Kidney epithelial cell (primary cell): Measurements from ENCODE around the gene TEN1. TPM values are rescaled to one million over a fixed set of nuclear protein-coding genes. Genes with fewer than 3 reads are reported as not detected.

Experiments used
- DNase-seq: peaks from one replicate; pipeline ENCODE4 v3.0.0-alpha.2; 2010; ENCODE audit warnings: low read depth
- H3K27me3 ChIP-seq: 2 replicates; pipeline ENCODE4 v1.6.0; 2011; ENCODE audit warnings: low read length; ENCODE audit not compliant: control insufficient read depth, insufficient read depth
- H3K36me3 ChIP-seq: 2 replicates; pipeline ENCODE4 v1.5.1; 2011; ENCODE audit warnings: low read length; ENCODE audit not compliant: control insufficient read depth, insufficient read depth
- H3K4me3 ChIP-seq: 2 replicates; pipeline ENCODE4 v1.5.1; 2011; ENCODE audit warnings: low read depth, mild to moderate bottlenecking, control low read depth, low read length
- CTCF ChIP-seq: IDR thresholded peaks from 2 replicates; pipeline ENCODE4 v1.5.1; 2011; ENCODE audit warnings: mild to moderate bottlenecking, moderate library complexity, low read length, control low read depth, inconsistent platforms; ENCODE audit not compliant: insufficient read depth, poor library complexity, severe bottlenecking
- total RNA-seq: library from RNA; depleted of rRNA; stranded (reverse); fragments of >200 nt; gene quantifications from 2 replicates; pipeline ENCODE4 v1.2.3, GENCODE V29; 2015

Gene TEN1
- total RNA-seq, 1 donor from 2014 or later: 28.9 TPM

- DNase-seq: no peak
- Histone ChIP-seq H3K27me3 (no peaks in the 10 kb centered on the region), H3K36me3 (peaks cover 5% of the 10 kb centered on the region), H3K4me3 (no peak overlapping the region)
- TF ChIP-seq CTCF: no peak
Observed at GRCh38 chr17:76048025-76048605, 69.1 kb downstream of the TEN1 start.

- Histone ChIP-seq H3K4me3 (no peak overlapping the region), H3K36me3 (peaks cover 6% of the 10 kb centered on the region), H3K27me3 (no peaks in the 10 kb centered on the region)
- DNase-seq: no peak
- no peak for TF ChIP-seq CTCF
Observed at GRCh38 chr17:76048711-76049110, 69.7 kb downstream of the TEN1 start.

- Histone ChIP-seq H3K27me3 (no peaks in the 10 kb centered on the region), H3K4me3 (no peak overlapping the region), H3K36me3 (peaks cover 6% of the 10 kb centered on the region)
- no peak for DNase-seq
- TF ChIP-seq CTCF: no peak
Observed at GRCh38 chr17:76049239-76049638, 70.2 kb downstream of the TEN1 start.

DNA sequence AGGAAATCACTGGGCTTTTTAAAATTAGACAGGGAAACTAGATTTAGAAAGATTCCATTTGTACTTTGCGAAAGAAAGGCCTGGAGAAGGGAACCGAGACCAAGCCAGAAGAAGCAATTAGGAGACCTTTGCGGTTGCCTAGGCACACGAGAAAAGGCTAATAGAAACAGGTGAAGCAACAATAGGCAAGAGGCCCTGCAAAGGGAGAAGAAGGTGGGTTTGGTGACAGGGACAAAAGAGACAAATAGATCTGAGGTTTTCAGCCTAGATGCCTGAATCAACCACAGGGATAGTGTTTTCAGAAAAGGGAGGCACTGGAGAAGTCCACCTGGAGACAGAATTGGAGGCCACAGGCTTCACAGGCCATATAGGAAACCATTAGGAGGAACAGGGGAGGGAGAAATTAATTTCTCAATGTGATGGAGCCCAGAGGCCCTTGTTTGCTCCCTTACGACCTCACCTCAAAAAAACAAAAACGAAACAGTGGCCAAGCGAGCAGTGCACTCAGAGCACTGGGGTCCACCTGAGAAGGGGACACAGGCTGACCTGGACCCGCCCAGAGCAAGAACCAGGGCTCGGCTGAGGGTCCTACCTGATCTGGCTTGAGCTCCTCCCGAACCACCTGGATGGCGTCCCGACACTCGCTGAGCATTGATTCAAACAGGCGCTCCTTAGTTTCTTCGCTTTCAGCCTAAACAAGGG, 70.9 kb downstream of the TEN1 start:
- no peak overlapping the region for H3K4me3 ChIP-seq
- no peak for TF ChIP-seq CTCF
- peaks cover 6% of the 10 kb centered on the region for H3K36me3 ChIP-seq
- H3K27me3 ChIP-seq: no peaks in the 10 kb centered on the region
- DNase-seq: no peak

Other genes with a start within 250 kb of the TEN1 start
- 18.7 and 21.2 TPM in 2 replicates for gene GALK1, start 214.0 kb upstream of the TEN1 start, total RNA-seq
- 18.6 and 23.7 TPM in 2 replicates for gene UNK, start 194.4 kb upstream of the TEN1 start, total RNA-seq
- gene UNC13D, start 134.8 kb upstream of the TEN1 start, total RNA-seq: 14.0 and 17.9 TPM in 2 replicates
- 93.3 and 105 TPM in 2 replicates for gene WBP2, start 123.9 kb upstream of the TEN1 start, total RNA-seq
- gene TRIM47, start 100.7 kb upstream of the TEN1 start, total RNA-seq: 56.5 and 75.8 TPM in 2 replicates
- gene TRIM65, start 82.3 kb upstream of the TEN1 start, total RNA-seq: 22.7 and 31.8 TPM in 2 replicates
- 36.5 and 49.4 TPM in 2 replicates for gene MRPL38, start 74.4 kb upstream of the TEN1 start, total RNA-seq
- gene FBF1, start 38.2 kb upstream of the TEN1 start, total RNA-seq: 3.8 and 7.3 TPM in 2 replicates
- 40.1 and 41.1 TPM in 2 replicates for gene ACOX1, start 74 bp upstream of the TEN1 start, total RNA-seq
- gene CDK3, start 21.6 kb downstream of the TEN1 start, total RNA-seq: 7.4 and 11.5 TPM in 2 replicates
- gene EVPL, start 48.1 kb downstream of the TEN1 start, total RNA-seq: 8.5 and 8.8 TPM in 2 replicates
- gene SRP68, start 93.3 kb downstream of the TEN1 start, total RNA-seq: 45.7 and 53.2 TPM in 2 replicates
- 0.33 and 0.34 TPM in 2 replicates for gene GALR2, start 95.5 kb downstream of the TEN1 start, total RNA-seq
- gene ZACN, start 99.9 kb downstream of the TEN1 start, total RNA-seq: not detected in 2 replicates
- 80.1 and 88.9 TPM in 2 replicates for gene EXOC7, start 124.5 kb downstream of the TEN1 start, total RNA-seq
- 2.3 and 3.0 TPM in 2 replicates for gene FOXJ1, start 162.0 kb downstream of the TEN1 start, total RNA-seq